Fibroblast of villous mesenchyme (primary cell): ENCODE measurements around the gene MGMT. TPM values are rescaled to one million over a fixed set of nuclear protein-coding genes. Genes with fewer than 3 reads are reported as not detected.

ENCODE experiments used
- DNase-seq: peaks from one replicate; pipeline ENCODE4 v3.0.0-alpha.2; 2010; ENCODE audit warnings: low read depth
- H3K4me3 ChIP-seq: 2 replicates; pipeline ENCODE4 v1.5.1; 2011; ENCODE audit warnings: low read depth, mild to moderate bottlenecking, low read length
- total RNA-seq: library from RNA; depleted of rRNA; stranded (reverse); fragments of >200 nt; gene quantifications from 2 replicates; pipeline ENCODE4 v1.2.3, GENCODE V29; 2012
- TF ChIP-seq, protein P1 (sequence below): IDR thresholded peaks from 2 replicates; pipeline ENCODE4 v1.5.1; 2012; ENCODE audit warnings: low read depth, mild to moderate bottlenecking, low read length; ENCODE audit not compliant: insufficient read depth

Gene MGMT
- total RNA-seq, 1 donor, result 10.4 TPM

DNA sequence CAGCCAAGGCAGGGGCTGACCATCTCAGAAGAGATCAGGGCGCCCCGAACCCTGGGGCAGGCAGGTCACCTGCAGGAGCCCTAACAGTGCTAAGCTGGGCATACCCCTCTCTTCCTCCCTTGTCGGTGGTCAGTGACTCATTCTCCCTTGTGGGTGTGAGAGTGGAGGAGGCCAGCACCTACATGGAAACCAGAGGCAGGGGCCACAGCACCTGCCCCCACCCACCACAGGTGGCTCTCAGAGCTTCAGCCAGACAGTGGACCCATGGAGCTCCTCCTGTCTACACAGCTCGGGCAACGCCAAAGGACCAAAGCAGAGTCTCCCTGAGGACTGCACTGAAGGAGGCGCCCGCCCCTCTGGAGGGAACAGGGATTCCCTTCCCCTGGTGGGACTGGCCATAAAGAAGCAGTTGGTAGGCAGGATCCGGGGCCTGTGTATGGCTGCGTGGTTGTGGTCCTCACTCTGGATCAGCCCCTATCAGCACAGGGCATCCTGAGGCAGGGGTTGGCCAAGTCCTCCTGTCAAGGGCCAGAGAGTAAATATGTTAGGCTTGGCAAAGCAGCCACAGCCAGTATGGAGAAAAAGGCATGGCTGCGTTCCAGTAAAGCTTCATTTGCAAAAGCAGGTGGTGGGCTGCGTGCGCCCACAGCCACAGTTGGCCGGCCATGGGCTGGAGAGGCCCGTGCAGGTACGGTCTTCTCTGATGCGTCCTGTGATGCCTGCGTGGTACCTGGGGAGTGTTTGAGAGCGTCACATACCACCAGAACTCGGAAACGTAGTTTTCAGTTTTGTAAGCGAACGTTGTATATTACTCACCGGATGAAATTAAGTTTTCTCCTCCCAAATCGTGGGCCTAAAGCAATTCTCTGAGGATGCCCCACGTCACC lies 298.9 kb downstream of the MGMT start:
- no peak for DNase-seq
- TF ChIP-seq, protein P1, sequence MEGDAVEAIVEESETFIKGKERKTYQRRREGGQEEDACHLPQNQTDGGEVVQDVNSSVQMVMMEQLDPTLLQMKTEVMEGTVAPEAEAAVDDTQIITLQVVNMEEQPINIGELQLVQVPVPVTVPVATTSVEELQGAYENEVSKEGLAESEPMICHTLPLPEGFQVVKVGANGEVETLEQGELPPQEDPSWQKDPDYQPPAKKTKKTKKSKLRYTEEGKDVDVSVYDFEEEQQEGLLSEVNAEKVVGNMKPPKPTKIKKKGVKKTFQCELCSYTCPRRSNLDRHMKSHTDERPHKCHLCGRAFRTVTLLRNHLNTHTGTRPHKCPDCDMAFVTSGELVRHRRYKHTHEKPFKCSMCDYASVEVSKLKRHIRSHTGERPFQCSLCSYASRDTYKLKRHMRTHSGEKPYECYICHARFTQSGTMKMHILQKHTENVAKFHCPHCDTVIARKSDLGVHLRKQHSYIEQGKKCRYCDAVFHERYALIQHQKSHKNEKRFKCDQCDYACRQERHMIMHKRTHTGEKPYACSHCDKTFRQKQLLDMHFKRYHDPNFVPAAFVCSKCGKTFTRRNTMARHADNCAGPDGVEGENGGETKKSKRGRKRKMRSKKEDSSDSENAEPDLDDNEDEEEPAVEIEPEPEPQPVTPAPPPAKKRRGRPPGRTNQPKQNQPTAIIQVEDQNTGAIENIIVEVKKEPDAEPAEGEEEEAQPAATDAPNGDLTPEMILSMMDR, result no peak
- H3K4me3 ChIP-seq, result no peak overlapping the region

DNA sequence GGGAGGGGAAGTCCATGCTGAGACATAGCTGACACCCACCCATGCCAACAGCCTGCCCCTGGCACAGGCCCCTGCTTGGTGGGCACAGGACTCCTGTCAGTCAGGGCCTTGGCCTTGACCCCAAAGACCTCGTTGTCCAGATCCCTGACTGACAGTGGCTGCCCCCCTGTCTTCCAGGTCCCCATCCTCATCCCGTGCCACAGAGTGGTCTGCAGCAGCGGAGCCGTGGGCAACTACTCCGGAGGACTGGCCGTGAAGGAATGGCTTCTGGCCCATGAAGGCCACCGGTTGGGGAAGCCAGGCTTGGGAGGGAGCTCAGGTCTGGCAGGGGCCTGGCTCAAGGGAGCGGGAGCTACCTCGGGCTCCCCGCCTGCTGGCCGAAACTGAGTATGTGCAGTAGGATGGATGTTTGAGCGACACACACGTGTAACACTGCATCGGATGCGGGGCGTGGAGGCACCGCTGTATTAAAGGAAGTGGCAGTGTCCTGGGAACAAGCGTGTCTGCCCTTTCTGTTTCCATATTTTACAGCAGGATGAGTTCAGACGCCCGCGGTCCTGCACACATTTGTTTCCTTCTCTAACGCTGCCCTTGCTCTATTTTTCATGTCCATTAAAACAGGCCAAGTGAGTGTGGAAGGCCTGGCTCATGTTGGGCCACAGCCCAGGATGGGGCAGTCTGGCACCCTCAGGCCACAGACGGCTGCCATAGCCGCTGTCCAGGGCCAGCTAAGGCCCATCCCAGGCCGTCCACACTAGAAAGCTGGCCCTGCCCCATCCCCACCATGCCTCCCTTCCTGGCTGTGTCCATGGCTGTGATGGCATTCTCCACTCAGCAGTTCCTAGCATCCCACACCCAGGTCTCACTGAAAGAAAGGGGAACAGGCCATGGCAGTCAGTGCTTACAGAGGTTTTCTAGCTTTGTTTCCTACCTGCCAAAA lies 299.8 kb downstream of the MGMT start:
- H3K4me3 ChIP-seq, result no peak overlapping the region
- DNase-seq, result no peak
- TF ChIP-seq, protein P1, result no peak

DNA sequence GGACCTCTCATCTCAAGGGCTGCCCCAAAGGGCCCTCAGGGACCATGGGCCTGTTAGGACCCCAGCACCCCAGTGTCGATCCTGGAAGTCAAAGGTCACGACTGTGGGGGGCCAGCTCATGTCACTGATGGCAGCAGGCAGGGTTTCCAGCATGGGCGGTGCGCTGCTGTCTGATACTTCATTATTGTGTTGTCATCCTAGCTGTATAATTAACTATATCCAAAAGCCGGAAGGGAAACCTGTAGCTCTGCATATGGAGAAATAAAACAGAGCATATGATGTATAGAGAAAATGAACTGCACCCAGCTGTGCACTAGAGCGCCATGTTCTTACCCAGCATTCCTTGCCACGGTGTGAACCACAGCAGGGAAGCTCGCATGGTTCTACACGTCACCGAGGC lies 300.7 kb downstream of the MGMT start:
- no peak for DNase-seq

DNA sequence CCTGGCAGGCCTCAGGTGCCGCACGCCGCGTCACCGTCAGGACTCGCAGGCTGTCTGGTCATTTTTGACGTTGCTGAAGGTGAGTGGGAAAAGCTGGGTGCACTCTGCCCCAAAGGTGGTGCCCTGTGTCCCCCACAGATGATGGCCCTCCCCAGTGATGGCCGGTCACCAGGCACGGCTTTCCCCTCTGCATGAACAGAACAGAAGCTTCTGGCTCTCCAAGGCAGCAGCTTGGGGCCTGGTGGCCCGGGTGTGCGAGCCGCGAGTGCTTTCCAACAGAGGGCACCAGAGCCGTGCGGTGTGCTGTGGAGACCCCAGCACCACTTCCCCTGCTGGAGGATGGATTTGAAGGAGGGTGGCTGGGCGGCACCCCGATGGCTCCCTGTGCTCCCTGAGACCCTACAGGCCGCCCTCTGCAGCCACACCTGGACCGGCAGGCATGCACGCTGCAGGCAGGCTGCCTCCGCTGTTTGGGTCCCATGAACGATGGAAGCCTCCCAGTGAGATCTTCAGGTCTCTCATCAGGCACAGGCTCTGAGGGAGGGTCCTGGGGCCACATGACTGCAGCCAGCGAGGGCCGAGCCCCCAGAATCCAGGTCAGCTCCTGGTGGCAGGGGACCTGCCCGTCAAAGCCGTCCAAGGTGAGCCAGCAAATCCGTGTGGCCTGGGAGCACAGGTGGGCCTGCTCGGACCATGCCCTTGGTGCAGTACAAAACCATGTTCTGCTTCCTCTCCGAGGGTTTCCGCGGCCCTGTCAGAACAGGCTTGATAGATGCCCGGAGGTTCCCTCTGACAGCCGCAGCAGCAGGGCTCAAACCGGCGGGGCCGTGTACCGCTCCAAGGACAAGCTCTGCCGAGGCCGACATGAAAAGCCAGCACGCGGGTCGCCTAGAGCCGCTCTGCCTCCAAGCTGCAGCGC lies 301.7 kb downstream of the MGMT start:
- no peak overlapping the region for H3K4me3 ChIP-seq
- DNase-seq, result no peak
- TF ChIP-seq, protein P1, result no peak

More for the DNA sequence above, 300.7 kb downstream of the MGMT start:
- TF ChIP-seq, protein P1, result no peak
- H3K4me3 ChIP-seq, result no peak overlapping the region

DNA sequence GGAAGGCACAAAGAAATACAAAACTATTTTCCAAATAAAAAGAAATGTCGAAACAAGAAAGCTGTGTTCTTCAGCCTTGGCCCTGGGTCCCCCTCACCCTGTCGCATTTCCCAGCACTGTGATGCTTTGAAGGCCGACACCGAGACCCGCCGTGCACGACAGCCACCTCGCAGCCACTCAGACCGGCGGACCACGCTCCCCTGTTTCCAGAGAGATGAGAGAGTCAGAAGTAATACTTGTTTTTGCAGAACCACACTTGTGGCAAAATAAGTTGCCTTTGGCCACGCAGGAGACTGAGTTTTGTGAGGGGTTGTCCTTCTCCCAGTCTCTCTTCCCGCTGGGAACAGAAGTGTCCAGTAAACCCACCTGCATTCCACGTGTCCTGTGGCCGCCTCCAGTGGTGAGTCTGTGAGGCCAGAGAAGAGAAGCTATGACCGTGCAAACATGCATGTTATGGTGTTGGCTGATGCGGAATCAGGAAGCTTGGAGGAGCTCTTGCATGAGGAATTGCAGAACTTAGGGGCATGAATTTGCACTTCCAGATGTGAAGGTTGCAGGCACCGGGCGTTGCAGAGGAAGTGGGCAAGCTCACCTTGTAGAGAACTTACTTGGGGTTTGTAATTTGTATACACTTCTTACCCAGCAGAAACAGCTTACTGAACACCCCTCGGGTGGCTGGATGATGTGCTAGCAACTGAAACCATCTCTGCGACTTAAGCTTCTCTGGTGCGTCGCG lies 302.5 kb downstream of the MGMT start:
- TF ChIP-seq, protein P1, result no peak
- DNase-seq, result no peak
- H3K4me3 ChIP-seq, result no peak overlapping the region
